Endothelial cell of umbilical vein (primary cell): Measurements from ENCODE around the gene MAP1LC3B. TPM values are rescaled to one million over a fixed set of nuclear protein-coding genes. Genes with fewer than 3 reads are reported as not detected.

Experiments used
- BruUV-seq: library from RNA; stranded (reverse); fragments of 400-500 nt; replicated peaks from 2 replicates; lab custom pipeline; 2021; lab: Mats Ljungman, UMichigan
- CTCF ChIA-PET: fragments of 300-600, 350-600 bp; sonication (Branson Sonifier 250); formaldehyde crosslinking; loops from one replicate; lab custom pipeline; 2021; ENCODE audit warnings: antibody characterized with exemption, inconsistent platforms; lab: Charles Lee
- POLR2A ChIA-PET: fragments of 300-600, 350-600 bp; sonication (Branson Sonifier 250); formaldehyde crosslinking; loops from one replicate; lab custom pipeline; 2021; ENCODE audit warnings: antibody characterized with exemption, inconsistent platforms; lab: Charles Lee
- DNase-seq: peaks from one replicate; pipeline ENCODE4 v3.0.0-alpha.2; 2011; ENCODE audit warnings: low read depth, low spot score
- FAIRE-seq: peaks from 2 replicates; lab custom pipeline; 2011; peaks lifted over from hg19 to GRCh38; lab: Jason Lieb, UNC
- H2AFZ ChIP-seq: 2 replicates; pipeline ENCODE4 v1.6.0; 2012; ENCODE audit warnings: low read depth, low read length, control low read depth, inconsistent platforms
- H3K27ac ChIP-seq: 2 replicates; pipeline ENCODE4 v1.5.1; 2011; ENCODE audit warnings: low read depth, mild to moderate bottlenecking, control low read depth, low read length, moderate library complexity; ENCODE audit not compliant: insufficient read depth
- H3K27me3 ChIP-seq, 2 experiments: 2 replicates each; pipeline versions ENCODE4 v1.6.0 to v1.6.1; 2011; ENCODE audit warnings: low read length in 2 of 2, mixed read lengths in 1 of 2; ENCODE audit not compliant: control insufficient read depth in 2 of 2, insufficient read depth in 2 of 2
- H3K36me3 ChIP-seq, 2 experiments: 2 replicates in 1 of 2; 3 replicates in 1 of 2; pipeline ENCODE4 v1.5.1; 2011; ENCODE audit warnings: low read length in 2 of 2, mild to moderate bottlenecking in 1 of 2, moderate library complexity in 1 of 2; ENCODE audit not compliant: control insufficient read depth in 2 of 2, insufficient read depth in 2 of 2; ENCODE audit errors: extremely low read depth in 1 of 2
- H3K4me1 ChIP-seq: 3 replicates; pipeline ENCODE4 v1.5.1; 2011; ENCODE audit warnings: mild to moderate bottlenecking, low read length; ENCODE audit not compliant: control insufficient read depth, insufficient read depth; ENCODE audit errors: extremely low read depth
- H3K4me2 ChIP-seq: 2 replicates; pipeline ENCODE4 v1.6.1; 2011; ENCODE audit warnings: low read length, control low read depth, mixed read lengths; ENCODE audit not compliant: insufficient read depth
- H3K4me3 ChIP-seq, 3 experiments: fragments of 200-600 bp in 1 of 3; sonication (generic), shearing (Covaris generic) in 1 of 3; replicated peaks in 1 of 3; 2 replicates each; pipeline ENCODE4 v1.5.1; 2011 to 2016; ENCODE audit warnings: control low read depth in 3 of 3, low read length in 3 of 3, mild to moderate bottlenecking in 2 of 3, inconsistent platforms in 1 of 3, low read depth in 1 of 3, moderate library complexity in 1 of 3; ENCODE audit not compliant: insufficient read depth in 1 of 3
- H3K79me2 ChIP-seq: 2 replicates; pipeline ENCODE4 v1.6.0; 2012; ENCODE audit warnings: low read length, inconsistent platforms; ENCODE audit not compliant: control insufficient read depth, insufficient read depth
- H3K9ac ChIP-seq: replicated peaks from 2 replicates; pipeline ENCODE3; 2011; ENCODE audit warnings: low read length, control low read depth; ENCODE audit not compliant: insufficient read depth; ENCODE audit errors: extremely low read depth
- H3K9me1 ChIP-seq: replicated peaks from 3 replicates; pipeline ENCODE4 v1.6.0; 2011; ENCODE audit warnings: mild to moderate bottlenecking, low read length; ENCODE audit not compliant: control insufficient read depth, insufficient read depth; ENCODE audit errors: extremely low read depth
- H3K9me3 ChIP-seq: replicated peaks from 2 replicates; pipeline ENCODE4 v1.5.1; 2012; ENCODE audit warnings: low read length, inconsistent platforms; ENCODE audit not compliant: control insufficient read depth, insufficient read depth
- H4K20me1 ChIP-seq: replicated peaks from 2 replicates; pipeline ENCODE3; 2011; ENCODE audit warnings: mild to moderate bottlenecking, low read length; ENCODE audit not compliant: control insufficient read depth, insufficient read depth; ENCODE audit errors: extremely low read depth
- EZH2 ChIP-seq: IDR thresholded peaks from 2 replicates; pipeline ENCODE4 v1.6.1; 2012; ENCODE audit warnings: borderline replicate concordance, low read depth, mild to moderate bottlenecking, moderate library complexity, low read length, inconsistent platforms; ENCODE audit not compliant: severe bottlenecking
- FOS ChIP-seq: IDR thresholded peaks from 2 replicates; pipeline ENCODE4 v1.6.1; 2011; ENCODE audit warnings: mild to moderate bottlenecking, low read length, moderate library complexity, borderline replicate concordance; ENCODE audit not compliant: insufficient read depth
- GATA2 ChIP-seq: IDR thresholded peaks from 2 replicates; pipeline ENCODE4 v1.7.0; 2011; ENCODE audit warnings: low read depth, mild to moderate bottlenecking, moderate library complexity, mixed read lengths, low read length; ENCODE audit not compliant: insufficient read length, insufficient read depth
- JUN ChIP-seq: IDR thresholded peaks from 2 replicates; pipeline ENCODE4 v1.6.1; 2011; ENCODE audit warnings: borderline replicate concordance, low read depth; ENCODE audit not compliant: insufficient read length, insufficient read depth
- MAX ChIP-seq: IDR thresholded peaks from 2 replicates; pipeline ENCODE4 v1.6.1; 2011; ENCODE audit not compliant: insufficient read depth, insufficient read length
- MYC ChIP-seq: IDR thresholded peaks from one replicate; pipeline ENCODE4 v1.6.1; 2011; ENCODE audit warnings: mild to moderate bottlenecking, low read depth, low read length
- POLR2A ChIP-seq: IDR thresholded peaks from 2 replicates; pipeline ENCODE4 v1.6.1; 2012; ENCODE audit warnings: low read depth, mild to moderate bottlenecking, control low read depth, low read length
- POLR2AphosphoS5 ChIP-seq: IDR thresholded peaks from 2 replicates; pipeline ENCODE4 v1.6.1; 2012; ENCODE audit warnings: low read depth, mild to moderate bottlenecking, control low read depth, low read length, moderate library complexity; ENCODE audit not compliant: insufficient read depth
- dilution Hi-C: fragments of 300-500 bp; cut with MboI; formaldehyde crosslinking; loops from one replicate; pipeline ENCODE4 v1.15.0; 2019; ENCODE audit warnings: low sequenced_read_pairs; ENCODE audit not compliant: extremely low pct_ligation_motif_present
- intact Hi-C: fragments of 100-400 bp; cut with micrococcal nuclease; formaldehyde crosslinking; loops from one replicate; pipeline ENCODE4 v1.10.0; 2022
- polyA plus RNA-seq, 4 experiments: library from polyadenylated mRNA; depleted of rRNA in 3 of 4; stranded (reverse) in 3 of 4; unstranded in 1 of 4; fragments of >200 nt; gene quantifications; 2 replicates each; pipeline versions ENCODE4 v1.2.1 to v1.2.3, GENCODE V29; 2011 to 2012; ENCODE audit warnings: missing spikeins in 1 of 4
- total RNA-seq: library from RNA; stranded (reverse); gene quantifications from 2 replicates; pipeline ENCODE4 v1.2.3, GENCODE V29; 2021
- TF ChIP-seq, protein P1 (sequence below), 2 donors: IDR thresholded peaks; 1 replicate in 1 of 2; 2 replicates in 1 of 2; pipeline ENCODE4 v1.5.1; 2011; ENCODE audit warnings: low read length in 2 of 2, mild to moderate bottlenecking in 2 of 2, moderate library complexity in 2 of 2, control low read depth in 1 of 2, inconsistent platforms in 1 of 2, low read depth in 1 of 2; ENCODE audit not compliant: insufficient read depth in 1 of 2; ENCODE audit errors: extremely low read depth in 1 of 2

The MAP1LC3B gene
- total and polyA plus RNA-seq, 2 donors (not counting 3 experiments of a cell fraction or from before 2014, with no cell fraction given), result 40.7 to 99.9 TPM

DNA sequence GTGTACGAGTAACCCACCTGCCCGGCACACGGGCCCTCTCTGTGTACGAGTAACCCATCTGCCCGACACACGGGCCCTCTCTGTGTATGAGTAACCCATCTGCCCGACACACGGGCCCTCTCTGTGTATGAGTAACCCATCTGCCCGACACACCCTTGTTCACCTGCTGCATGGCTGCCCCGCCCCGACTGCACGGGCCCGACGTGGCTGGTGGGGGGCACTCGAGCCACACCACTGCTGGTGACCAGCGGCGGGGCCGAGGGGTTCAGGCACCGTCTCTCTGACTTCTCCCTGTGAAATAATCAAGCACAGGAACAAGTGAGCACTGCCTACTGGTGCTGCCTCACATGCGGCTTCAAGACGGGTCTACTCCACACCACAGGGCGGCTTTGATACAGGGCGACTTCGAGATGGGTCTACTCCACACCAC lies 22.1 kb downstream of the MAP1LC3B start:
- no TSS peak for BruUV-seq
- Histone ChIP-seq H3K4me2 (no peak overlapping the region), H2AFZ (no peak overlapping the region), H3K4me3 (no peak overlapping the region), H3K27ac (no peak overlapping the region), H3K9me3 (no peaks in the 10 kb centered on the region), H3K9me1 (no peaks in the 10 kb centered on the region), H3K79me2 (no peaks in the 10 kb centered on the region), H3K4me1 (no peaks in the 10 kb centered on the region), H4K20me1 (no peaks in the 10 kb centered on the region), H3K27me3 (no peaks in the 10 kb centered on the region), H3K9ac (no peak overlapping the region), H3K36me3 (peaks cover 7 to 49% of the 10 kb centered on the region in 2 experiments)
- intact Hi-C loops, result no loop called here
- TF ChIP-seq MYC, result no peak
- TF ChIP-seq MAX, result no peak
- no peak for TF ChIP-seq FOS
- TF ChIP-seq POLR2AphosphoS5, result no peak
- TF ChIP-seq POLR2A, result no peak
- TF ChIP-seq EZH2, result no peak
- TF ChIP-seq GATA2, result no peak
- TF ChIP-seq, protein P1, sequence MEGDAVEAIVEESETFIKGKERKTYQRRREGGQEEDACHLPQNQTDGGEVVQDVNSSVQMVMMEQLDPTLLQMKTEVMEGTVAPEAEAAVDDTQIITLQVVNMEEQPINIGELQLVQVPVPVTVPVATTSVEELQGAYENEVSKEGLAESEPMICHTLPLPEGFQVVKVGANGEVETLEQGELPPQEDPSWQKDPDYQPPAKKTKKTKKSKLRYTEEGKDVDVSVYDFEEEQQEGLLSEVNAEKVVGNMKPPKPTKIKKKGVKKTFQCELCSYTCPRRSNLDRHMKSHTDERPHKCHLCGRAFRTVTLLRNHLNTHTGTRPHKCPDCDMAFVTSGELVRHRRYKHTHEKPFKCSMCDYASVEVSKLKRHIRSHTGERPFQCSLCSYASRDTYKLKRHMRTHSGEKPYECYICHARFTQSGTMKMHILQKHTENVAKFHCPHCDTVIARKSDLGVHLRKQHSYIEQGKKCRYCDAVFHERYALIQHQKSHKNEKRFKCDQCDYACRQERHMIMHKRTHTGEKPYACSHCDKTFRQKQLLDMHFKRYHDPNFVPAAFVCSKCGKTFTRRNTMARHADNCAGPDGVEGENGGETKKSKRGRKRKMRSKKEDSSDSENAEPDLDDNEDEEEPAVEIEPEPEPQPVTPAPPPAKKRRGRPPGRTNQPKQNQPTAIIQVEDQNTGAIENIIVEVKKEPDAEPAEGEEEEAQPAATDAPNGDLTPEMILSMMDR (IDR thresholded peaks at IDR 0.05; ENCODE audit: extremely low read depth in 1 of 2, insufficient read depth in 1 of 2, low read depth in 1 of 2, low read length in 2 of 2), result no peak
- TF ChIP-seq JUN, result no peak
- dilution Hi-C loops, result no loop called here
- ChIA-PET POLR2A (no interaction called here), CTCF (no interaction called here)
- DNase-seq (no peak), FAIRE-seq (no peak)
